IPS DF 6.9 (cell line): ENCODE data around the gene SRPX2.

Experiments
- DNase-seq: peaks from one replicate; pipeline ENCODE4 v3.0.0-alpha.2; 2013; ENCODE audit warnings: low read depth, low spot score
- H3K27ac ChIP-seq: one replicate; pipeline ENCODE4 v1.5.1; 2013; ENCODE audit warnings: low read length, control low read depth
- H3K27me3 ChIP-seq: 2 replicates; pipeline ENCODE4 v1.6.1; 2013; ENCODE audit warnings: mild to moderate bottlenecking, low read length; ENCODE audit not compliant: control insufficient read depth, insufficient read depth
- H3K36me3 ChIP-seq: 2 replicates; pipeline ENCODE4 v1.6.1; 2013; ENCODE audit warnings: low read length; ENCODE audit not compliant: control insufficient read depth, insufficient read depth
- H3K4me1 ChIP-seq: 2 replicates; pipeline ENCODE4 v1.6.1; 2013; ENCODE audit warnings: low read length; ENCODE audit not compliant: control insufficient read depth, insufficient read depth
- H3K4me3 ChIP-seq: 2 replicates; pipeline ENCODE4 v1.5.1; 2013; ENCODE audit warnings: mild to moderate bottlenecking, low read length
- H3K9me3 ChIP-seq: 2 replicates; pipeline ENCODE4 v1.6.1; 2013; ENCODE audit warnings: low read length, inconsistent platforms; ENCODE audit not compliant: control insufficient read depth, insufficient read depth
- WGBS: extraction: QIAGEN DNeasy Blood & Tissue Kit; methylation state at CpG from one replicate; pipeline ENCODE4 v1.1.7; 2013; ENCODE audit warnings: mixed read lengths, missing lambda C conversion rate; ENCODE audit not compliant: insufficient read length, insufficient coverage; 5-methylcytosine and 5-hydroxymethylcytosine counted together

The SRPX2 gene

DNA sequence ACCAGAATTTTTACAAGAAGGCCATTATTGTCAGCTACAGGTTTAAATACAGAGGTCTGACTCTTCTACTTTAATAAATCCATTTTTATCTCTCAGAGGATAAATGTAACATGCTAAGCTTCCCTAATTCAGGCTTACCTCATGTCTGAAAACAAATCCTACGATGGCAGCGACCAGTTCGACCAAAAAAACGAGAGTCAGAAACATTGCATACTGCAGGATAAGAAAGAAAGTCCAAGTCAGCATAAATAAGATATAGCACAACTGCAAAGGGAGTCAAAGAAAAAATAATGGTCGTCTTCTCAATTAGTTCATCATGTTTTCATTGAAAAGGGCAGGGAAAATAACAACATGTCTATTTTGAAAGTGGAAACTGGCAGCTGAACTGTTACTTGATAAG is 9.0 kb upstream of the SRPX2 start:
- Histone ChIP-seq H3K27ac (no peak overlapping the region), H3K27me3 (no peaks in the 10 kb centered on the region), H3K9me3 (no peaks in the 10 kb centered on the region), H3K4me3 (no peak overlapping the region), H3K36me3 (no peaks in the 10 kb centered on the region; the same call in 1 of the 2 replicates), H3K4me1 (no peaks in the 10 kb centered on the region; the same call in 1 of the 2 replicates)
- DNase-seq, result no peak
- no CpG with 5 or more reads among the region's 5 CpGs for WGBS

DNA sequence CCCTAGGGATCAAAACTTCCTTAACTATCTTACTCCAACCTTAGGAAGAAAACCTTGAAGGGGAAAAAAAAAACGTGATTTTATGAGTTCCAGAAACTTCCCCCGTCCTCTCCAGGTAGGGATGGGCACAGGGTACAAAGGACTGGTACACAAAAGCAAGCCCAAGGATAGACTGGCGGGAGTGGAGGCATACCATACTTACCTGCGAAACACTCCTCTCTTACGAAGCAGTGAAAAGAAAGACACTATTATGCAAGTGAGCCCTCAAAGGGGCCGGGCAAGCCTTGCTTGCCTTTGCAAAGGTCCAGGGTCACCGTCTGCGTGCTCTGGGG is 8.0 kb upstream of the SRPX2 start:
- H3K9me3 ChIP-seq, result no peaks in the 10 kb centered on the region
- H3K4me3 ChIP-seq, result peak overlapping the region; percentile 52; the same call in 1 of the 2 replicates
- no peaks in the 10 kb centered on the region; the same call in 1 of the 2 replicates for H3K4me1 ChIP-seq

DNA sequence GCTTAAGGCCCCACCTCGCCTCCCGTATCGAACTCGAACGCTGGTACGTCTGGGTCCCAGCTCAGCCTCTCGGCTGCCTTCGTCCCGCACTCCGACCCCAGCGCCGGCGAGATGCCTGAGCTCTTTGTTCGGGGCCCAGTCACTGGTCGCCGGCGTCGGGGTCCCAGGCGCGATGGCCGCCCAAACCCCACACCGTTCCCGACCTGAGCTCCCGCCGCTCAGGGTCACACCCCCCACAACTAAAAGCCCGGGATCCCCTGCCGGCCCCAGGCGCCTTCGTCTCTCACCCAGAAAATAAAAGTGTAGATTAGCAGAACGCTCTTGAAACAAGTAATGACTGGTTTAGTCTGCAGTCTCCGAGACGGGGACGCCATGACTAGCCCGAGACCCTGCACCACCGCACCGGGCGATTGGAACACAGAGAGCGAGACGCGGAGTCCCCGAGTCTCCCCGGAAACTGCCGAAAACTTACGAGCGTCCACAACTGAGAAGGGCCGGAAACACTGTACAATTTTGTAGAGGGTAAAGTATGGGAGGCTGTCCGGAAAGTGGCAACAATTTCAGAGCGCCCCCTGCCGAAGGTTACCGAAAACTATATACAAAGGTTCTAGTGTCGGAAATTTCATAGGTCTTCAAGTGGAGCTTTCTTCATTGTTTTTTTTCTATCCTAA is 7.5 kb upstream of the SRPX2 start, which contains the start of gene TSPAN6:
TSS of gene TSPAN6 (minus strand) at position 486 of the 671 bp plus-strand sequence. CDS start at position 374, 112 bp downstream.
- H3K27ac ChIP-seq, result no peak within 1 kb of the TSS
- no peaks in the 10 kb centered on the region for H3K9me3 ChIP-seq
- WGBS, result no CpG with 5 or more reads among the region's 51 CpGs
- H3K36me3 ChIP-seq, result no peaks in the 10 kb centered on the region; the same call in 1 of the 2 replicates
- H3K4me3 ChIP-seq, result peak within 1 kb of the TSS; percentile 52
- DNase-seq, result no peak
- H3K4me1 ChIP-seq, result no peaks in the 10 kb centered on the region; the same call in 1 of the 2 replicates
- no peaks in the 10 kb centered on the region for H3K27me3 ChIP-seq

More for the DNA sequence above, 8.0 kb upstream of the SRPX2 start:
- Histone ChIP-seq H3K27me3 (no peaks in the 10 kb centered on the region), H3K27ac (no peak overlapping the region), H3K36me3 (no peaks in the 10 kb centered on the region; the same call in 1 of the 2 replicates)
- no peak for DNase-seq
- WGBS, result no CpG with 5 or more reads among the region's 8 CpGs

DNA sequence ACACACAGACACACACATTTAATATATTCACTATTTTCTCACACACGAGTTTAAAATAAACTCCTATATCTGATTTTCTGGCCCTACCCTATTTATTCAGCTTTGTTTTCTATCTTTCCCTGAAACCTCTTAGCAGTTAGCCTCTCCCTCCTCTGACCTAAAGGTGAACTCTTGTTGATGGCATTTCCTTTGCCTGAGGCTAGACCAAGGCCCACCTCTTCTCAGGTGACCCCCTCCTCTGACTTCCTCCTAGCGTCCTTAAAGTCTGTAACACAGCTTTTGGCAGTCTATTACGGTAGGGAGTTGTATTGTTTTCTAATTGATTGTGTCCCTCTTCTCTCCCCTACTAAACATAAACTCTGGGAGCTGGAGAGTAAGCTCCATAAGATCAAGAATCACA is 1.7 kb upstream of the SRPX2 start:
- no peaks in the 10 kb centered on the region; the same call in 1 of the 2 replicates for H3K4me1 ChIP-seq
- no peak for DNase-seq
- no peaks in the 10 kb centered on the region for H3K27me3 ChIP-seq
- no peaks in the 10 kb centered on the region for H3K9me3 ChIP-seq
- H3K36me3 ChIP-seq, result no peaks in the 10 kb centered on the region
- WGBS, result 100% methylated on average over 1 of the region's 3 CpGs
- no peak overlapping the region for H3K27ac ChIP-seq
- H3K4me3 ChIP-seq, result no peak overlapping the region

DNA sequence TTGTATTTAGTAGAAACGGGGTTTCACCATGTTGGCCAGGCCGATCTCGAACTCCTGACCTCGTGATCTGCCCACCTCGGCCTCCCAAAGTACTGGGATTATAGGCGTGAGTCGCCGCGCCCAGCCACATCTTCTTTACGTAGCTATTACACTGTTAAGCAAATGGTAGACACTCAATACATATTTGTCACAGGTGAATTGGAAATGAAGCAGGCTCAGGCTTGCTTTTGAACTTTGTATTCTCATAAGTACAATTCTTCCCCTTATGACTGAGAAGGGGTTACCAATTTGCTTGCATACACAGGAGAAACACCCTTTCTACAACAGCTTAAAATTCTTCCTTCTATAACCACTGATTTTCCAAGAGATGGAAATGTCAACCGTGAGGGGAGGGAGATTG is 787 bp upstream of the SRPX2 start:
- Histone ChIP-seq H3K4me1 (peaks cover 1% of the 10 kb centered on the region; the same call in 1 of the 2 replicates), H3K9me3 (no peaks in the 10 kb centered on the region), H3K36me3 (no peaks in the 10 kb centered on the region), H3K27ac (no peak overlapping the region), H3K27me3 (no peaks in the 10 kb centered on the region), H3K4me3 (no peak overlapping the region)
- DNase-seq, result no peak
- no CpG with 5 or more reads among the region's 11 CpGs for WGBS

DNA sequence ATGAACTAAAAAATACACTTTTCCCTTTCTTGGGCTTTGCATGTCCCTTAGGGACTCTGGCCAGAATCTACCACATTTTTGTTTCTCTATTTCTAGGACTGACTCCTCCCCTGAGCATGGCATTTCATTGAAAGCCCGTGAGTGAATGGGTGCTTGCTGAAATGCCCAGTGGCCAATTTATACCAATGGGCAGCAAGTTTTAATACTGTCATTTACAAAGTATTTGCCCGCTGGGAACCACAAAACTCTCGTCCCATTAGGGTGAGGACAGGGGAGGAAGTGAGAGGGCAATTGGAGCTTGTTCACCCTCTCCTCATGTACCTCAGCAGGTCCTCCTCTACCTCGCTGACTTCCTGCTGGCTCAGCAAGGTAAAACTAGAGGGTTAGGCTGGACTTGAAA is 1.1 kb downstream of the SRPX2 start:
- Histone ChIP-seq H3K27ac (no peak overlapping the region), H3K27me3 (no peaks in the 10 kb centered on the region), H3K4me1 (peaks cover 3% of the 10 kb centered on the region; the same call in 1 of the 2 replicates), H3K36me3 (no peaks in the 10 kb centered on the region), H3K4me3 (no peak overlapping the region), H3K9me3 (no peaks in the 10 kb centered on the region)
- no CpG with 5 or more reads among the region's 4 CpGs for WGBS
- DNase-seq, result no peak

DNA sequence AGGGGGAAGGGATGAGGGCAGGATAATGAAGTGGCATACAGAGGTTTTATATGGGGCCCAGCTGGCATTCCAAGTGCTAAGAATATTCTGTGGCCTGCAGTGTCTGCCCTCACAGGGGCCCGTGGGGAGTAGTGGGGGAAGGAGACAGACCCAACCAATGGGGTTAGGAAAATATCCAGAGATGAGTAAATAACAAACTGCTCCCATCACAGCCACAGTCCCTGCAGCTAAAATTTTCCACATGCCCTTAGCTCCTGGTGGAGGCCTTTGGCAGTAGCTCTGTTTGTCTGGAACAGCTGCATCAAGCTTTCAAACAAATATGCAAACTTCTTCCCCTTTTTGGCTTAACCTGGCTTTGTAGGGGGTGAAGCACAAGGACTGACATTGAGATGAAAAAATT is 3.1 kb downstream of the SRPX2 start:
- no CpG with 5 or more reads among the region's 1 CpG for WGBS
- Histone ChIP-seq H3K27me3 (no peaks in the 10 kb centered on the region), H3K36me3 (no peaks in the 10 kb centered on the region), H3K9me3 (no peaks in the 10 kb centered on the region), H3K4me3 (no peak overlapping the region), H3K27ac (no peak overlapping the region), H3K4me1 (peaks cover 3% of the 10 kb centered on the region; the same call in 1 of the 2 replicates)
- DNase-seq, result no peak

DNA sequence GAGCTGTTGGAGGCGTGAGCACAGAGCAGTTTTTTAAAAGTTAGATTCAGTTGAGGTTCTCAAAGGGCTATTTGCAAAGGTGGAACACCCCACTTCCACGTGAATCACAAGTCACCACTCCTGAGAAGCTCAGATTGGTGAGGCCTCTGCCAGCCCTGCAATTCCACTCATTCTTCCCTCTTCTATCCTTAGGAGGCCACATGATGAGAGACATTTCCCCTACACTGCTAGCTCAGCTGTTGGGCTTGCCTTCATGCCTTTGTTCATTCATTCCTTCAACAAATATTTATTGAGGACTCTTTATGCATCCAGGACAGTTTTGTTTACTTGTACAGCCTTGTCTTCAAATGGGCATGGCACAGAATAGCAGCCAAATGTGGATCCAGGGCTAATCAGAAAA is 3.7 kb downstream of the SRPX2 start:
- H3K36me3 ChIP-seq, result no peaks in the 10 kb centered on the region
- DNase-seq, result no peak
- H3K9me3 ChIP-seq, result no peaks in the 10 kb centered on the region
- no peaks in the 10 kb centered on the region for H3K27me3 ChIP-seq
- H3K27ac ChIP-seq, result no peak overlapping the region
- H3K4me3 ChIP-seq, result no peak overlapping the region
- H3K4me1 ChIP-seq, result peaks cover 3% of the 10 kb centered on the region; the same call in 1 of the 2 replicates
- no CpG with 5 or more reads among the region's 2 CpGs for WGBS

DNA sequence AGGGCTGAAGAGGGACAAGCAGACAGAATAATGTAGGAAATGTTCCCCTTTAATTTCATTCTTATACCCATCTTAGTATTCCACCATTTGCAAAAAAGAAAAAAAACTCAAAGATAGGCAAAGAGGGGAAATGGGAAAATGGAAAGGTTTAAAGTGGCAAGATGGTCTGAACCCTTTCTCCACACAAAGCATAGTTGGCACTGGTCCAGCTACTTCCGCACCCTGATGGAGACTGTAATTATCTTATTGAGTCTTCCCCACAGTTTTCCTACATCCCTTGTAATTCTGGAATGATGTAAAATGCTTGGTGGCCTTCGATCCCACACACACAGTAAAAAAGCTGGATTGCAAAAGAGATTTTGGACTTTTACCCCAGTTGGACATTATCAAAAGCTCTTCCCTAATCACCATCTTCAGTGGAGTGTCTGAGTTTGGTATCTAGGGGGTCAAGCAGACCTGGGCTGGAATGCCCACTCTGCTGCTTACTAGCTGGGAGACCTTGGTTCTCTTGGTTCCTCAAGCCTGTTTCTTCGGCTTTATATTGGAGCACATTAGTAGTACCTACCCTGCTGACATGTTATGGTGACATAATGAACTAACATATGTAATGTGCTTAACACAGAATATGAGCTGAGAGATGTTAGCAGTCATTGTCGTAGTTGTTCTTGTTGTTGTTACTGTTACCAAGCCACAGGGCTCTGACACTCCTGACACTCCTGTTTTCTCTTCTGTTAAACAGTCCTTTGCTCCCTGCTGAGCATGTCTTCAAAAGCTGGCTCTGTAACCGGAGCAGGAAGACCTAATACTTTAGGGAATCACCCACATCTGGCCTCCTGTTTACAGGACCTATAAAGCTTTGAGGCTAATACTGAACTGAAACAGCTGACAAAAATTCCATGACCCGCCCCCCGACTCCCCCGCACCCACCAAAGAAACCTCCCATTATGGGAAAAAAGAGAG is 4.7 kb downstream of the SRPX2 start:
- no peaks in the 10 kb centered on the region for H3K27me3 ChIP-seq
- H3K9me3 ChIP-seq, result no peaks in the 10 kb centered on the region
- H3K4me3 ChIP-seq, result no peak overlapping the region
- no peaks in the 10 kb centered on the region for H3K36me3 ChIP-seq
- H3K4me1 ChIP-seq, result peaks cover 3% of the 10 kb centered on the region; the same call in 1 of the 2 replicates
- no CpG with 5 or more reads among the region's 8 CpGs for WGBS
- H3K27ac ChIP-seq, result no peak overlapping the region
- DNase-seq, result no peak

DNA sequence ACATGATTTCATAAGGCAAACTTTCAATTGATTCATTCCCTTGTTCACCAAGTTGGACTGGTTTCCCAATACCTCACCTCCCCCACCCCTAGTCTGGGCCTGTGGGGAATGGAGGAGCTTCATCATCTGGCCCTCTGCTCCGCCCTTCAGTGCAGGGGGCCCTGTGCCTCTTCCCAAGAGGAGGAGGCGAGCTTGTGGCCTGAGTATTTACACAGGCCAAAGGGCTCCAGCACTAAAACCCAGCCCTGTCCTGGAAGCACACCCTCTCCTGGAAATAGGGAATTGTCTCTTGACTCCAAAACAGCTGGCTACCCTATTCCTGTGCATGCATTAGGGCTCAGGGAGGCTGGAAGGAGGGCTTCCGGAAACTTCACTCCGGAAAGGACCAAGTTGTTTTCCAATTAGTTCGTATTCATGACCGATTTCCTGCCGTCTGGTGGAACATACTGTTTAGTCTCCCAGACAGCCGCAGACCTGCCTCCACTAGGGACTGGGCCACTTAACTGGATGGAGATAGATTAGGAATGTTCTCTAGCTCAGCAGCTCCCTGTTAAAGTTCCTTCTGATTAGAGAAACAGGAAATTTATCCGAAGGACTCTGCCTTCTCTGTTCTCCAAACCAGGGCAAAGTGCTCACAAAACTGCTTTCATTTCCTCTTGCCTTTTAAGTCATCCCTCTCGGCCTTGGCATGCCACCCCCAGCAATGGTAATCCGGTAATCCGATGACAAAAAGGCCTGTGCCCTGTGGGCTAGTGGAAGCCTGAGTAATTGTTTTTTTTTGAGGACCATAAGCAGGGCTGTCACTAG is 5.8 kb downstream of the SRPX2 start:
- DNase-seq, result no peak
- no CpG with 5 or more reads among the region's 12 CpGs for WGBS
- no peaks in the 10 kb centered on the region for H3K9me3 ChIP-seq
- no peak overlapping the region for H3K27ac ChIP-seq
- no peaks in the 10 kb centered on the region for H3K27me3 ChIP-seq
- H3K36me3 ChIP-seq, result no peaks in the 10 kb centered on the region
- peaks cover 3% of the 10 kb centered on the region; the same call in 1 of the 2 replicates for H3K4me1 ChIP-seq
- H3K4me3 ChIP-seq, result no peak overlapping the region
